ENCODE data around the gene ZNF423. TPM values are rescaled to one million over a fixed set of nuclear protein-coding genes. Genes with fewer than 3 reads are reported as not detected.
A peak's percentile ranks its signal among the peaks of the same experiment; 100 is the strongest.

Gene ZNF423
- total and polyA plus RNA-seq, 9 of the 15 experiments (the other 6 are each of a cell fraction or from before 2014, with no cell fraction given): not detected

DNA sequence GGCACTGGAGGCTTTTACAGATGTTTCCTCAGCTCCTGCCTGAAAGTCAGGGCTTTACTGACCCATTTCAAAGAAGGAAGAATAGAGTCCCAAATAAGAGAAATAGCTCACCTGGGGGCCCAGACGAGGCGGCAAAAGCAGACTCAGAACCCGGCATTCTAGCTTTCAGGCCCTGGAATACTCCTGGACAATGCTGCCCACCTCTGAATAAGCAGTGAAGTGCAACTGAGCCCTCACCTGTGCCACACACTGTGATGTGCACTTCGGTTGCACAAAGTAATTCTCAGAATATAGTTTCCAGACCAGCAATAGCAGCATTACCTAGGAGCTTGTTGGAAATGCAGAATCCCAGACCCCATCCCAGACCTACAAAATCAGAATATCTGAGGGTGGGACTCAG, 54.6 kb downstream of the ZNF423 start:
- no peak for DNase-seq (ENCODE audit: extremely low read depth in 1 of 4, low spot score in 3 of 4)
- Histone ChIP-seq H3K9me1 (ENCODE audit: control insufficient read depth, insufficient read depth, low read length) (no peaks in the 10 kb centered on the region), H3K4me2 (ENCODE audit: insufficient read depth, low read length) (no peak overlapping the region), H3K79me2 (ENCODE audit: control insufficient read depth, insufficient read depth, low read length) (no peaks in the 10 kb centered on the region), H3K36me3 (ENCODE audit: control insufficient read depth, insufficient read depth, low read length) (no peaks in the 10 kb centered on the region), H2AFZ (ENCODE audit: low read depth, low read length) (no peak overlapping the region), H3K27ac (ENCODE audit: extremely low read depth, low read depth, low read length) (no peak overlapping the region), H3K9me3 (replicated peaks; ENCODE audit: control insufficient read depth, insufficient read depth, low read depth, low read length) (no peaks in the 10 kb centered on the region), H3K9ac (ENCODE audit: insufficient read depth in 1 of 2, low read depth in 2 of 2, low read length in 2 of 2) (no peak overlapping the region), H3K4me3 (no peak overlapping the region), H3K4me1 (replicated peaks in 1 of 2; ENCODE audit: control insufficient read depth in 2 of 2, insufficient read depth in 2 of 2, low read length in 2 of 2) (no peaks in the 10 kb centered on the region), H3K27me3 (ENCODE audit: control insufficient read depth in 2 of 2, insufficient read depth in 2 of 2, low read length in 2 of 2) (peaks cover 0 to 10% of the 10 kb centered on the region in 2 experiments; a peak in 2 of 5 replicates), H4K20me1 (replicated peaks; ENCODE audit: control insufficient read depth, insufficient read depth, low read length) (peaks cover 2% of the 10 kb centered on the region; the same call in 1 of the 2 replicates)
- no TSS peak for BruUV-seq (replicated peaks)
- POLR2A ChIA-PET: no interaction called here
- CTCF ChIA-PET (ENCODE audit: low intra/inter-chr PET ratio): no interaction called here
- FAIRE-seq: no peak
- TF ChIP-seq, protein P1, sequence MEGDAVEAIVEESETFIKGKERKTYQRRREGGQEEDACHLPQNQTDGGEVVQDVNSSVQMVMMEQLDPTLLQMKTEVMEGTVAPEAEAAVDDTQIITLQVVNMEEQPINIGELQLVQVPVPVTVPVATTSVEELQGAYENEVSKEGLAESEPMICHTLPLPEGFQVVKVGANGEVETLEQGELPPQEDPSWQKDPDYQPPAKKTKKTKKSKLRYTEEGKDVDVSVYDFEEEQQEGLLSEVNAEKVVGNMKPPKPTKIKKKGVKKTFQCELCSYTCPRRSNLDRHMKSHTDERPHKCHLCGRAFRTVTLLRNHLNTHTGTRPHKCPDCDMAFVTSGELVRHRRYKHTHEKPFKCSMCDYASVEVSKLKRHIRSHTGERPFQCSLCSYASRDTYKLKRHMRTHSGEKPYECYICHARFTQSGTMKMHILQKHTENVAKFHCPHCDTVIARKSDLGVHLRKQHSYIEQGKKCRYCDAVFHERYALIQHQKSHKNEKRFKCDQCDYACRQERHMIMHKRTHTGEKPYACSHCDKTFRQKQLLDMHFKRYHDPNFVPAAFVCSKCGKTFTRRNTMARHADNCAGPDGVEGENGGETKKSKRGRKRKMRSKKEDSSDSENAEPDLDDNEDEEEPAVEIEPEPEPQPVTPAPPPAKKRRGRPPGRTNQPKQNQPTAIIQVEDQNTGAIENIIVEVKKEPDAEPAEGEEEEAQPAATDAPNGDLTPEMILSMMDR (IDR thresholded peaks at IDR 0.05 in 2 of 3, conservative IDR thresholded peaks at IDR 0.05 in 1 of 3; ENCODE audit: insufficient read depth in 2 of 3, low read depth in 1 of 3, low read length in 3 of 3): peak in 2 of 3 experiments; percentile 5 to 15; a peak in 1 of 6 replicates
- TF ChIP-seq BCL6 (CRISPR knock-in tag; IDR thresholded peaks at IDR 0.05): no peak
- intact Hi-C loops (cut with micrococcal nuclease): no loop called here
- no peak for ATAC-seq
- in situ Hi-C loops (cut with MboI): no loop called here
- 2% methylated on average over 4 of the region's 4 CpGs for WGBS (ENCODE audit: insufficient coverage, low coverage, missing lambda C conversion rate)

DNA sequence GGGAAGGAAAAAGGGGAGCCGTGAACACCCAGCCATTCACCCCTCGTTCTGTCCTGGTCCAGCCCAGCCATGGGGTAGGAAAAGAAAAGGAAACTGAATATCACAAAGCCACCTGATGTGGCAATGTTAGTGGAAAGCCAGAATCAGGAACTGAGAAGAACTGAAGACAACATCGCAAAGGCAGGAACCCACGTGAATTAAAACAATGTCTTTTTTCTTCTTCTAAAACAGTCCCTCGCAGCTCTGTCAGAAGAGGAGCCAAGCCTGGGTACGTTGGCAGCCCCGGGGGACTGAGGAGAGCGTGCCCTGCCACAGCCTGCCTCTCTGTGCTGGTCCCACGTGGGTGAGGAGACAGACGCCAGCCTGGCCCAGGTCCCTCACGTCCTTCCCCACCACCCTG, 55.0 kb downstream of the ZNF423 start:
- Histone ChIP-seq H3K36me3 (ENCODE audit: control insufficient read depth, insufficient read depth, low read length) (no peaks in the 10 kb centered on the region), H4K20me1 (replicated peaks; ENCODE audit: control insufficient read depth, insufficient read depth, low read length) (peaks cover 2% of the 10 kb centered on the region; the same call in 1 of the 2 replicates), H3K27ac (ENCODE audit: extremely low read depth, low read depth, low read length) (no peak overlapping the region), H3K27me3 (ENCODE audit: control insufficient read depth in 2 of 2, insufficient read depth in 2 of 2, low read length in 2 of 2) (peaks cover 0 to 7% of the 10 kb centered on the region in 2 experiments; a peak in 1 of 5 replicates), H3K9me3 (replicated peaks; ENCODE audit: control insufficient read depth, insufficient read depth, low read depth, low read length) (no peaks in the 10 kb centered on the region), H3K4me1 (replicated peaks in 1 of 2; ENCODE audit: control insufficient read depth in 2 of 2, insufficient read depth in 2 of 2, low read length in 2 of 2) (no peaks in the 10 kb centered on the region), H3K4me2 (ENCODE audit: insufficient read depth, low read length) (no peak overlapping the region), H3K9me1 (ENCODE audit: control insufficient read depth, insufficient read depth, low read length) (no peaks in the 10 kb centered on the region), H3K79me2 (ENCODE audit: control insufficient read depth, insufficient read depth, low read length) (no peaks in the 10 kb centered on the region), H3K4me3 (no peak overlapping the region), H2AFZ (ENCODE audit: low read depth, low read length) (no peak overlapping the region), H3K9ac (ENCODE audit: insufficient read depth in 1 of 2, low read depth in 2 of 2, low read length in 2 of 2) (no peak overlapping the region)
- no TSS peak for BruUV-seq (replicated peaks)
- DNase-seq (ENCODE audit: extremely low read depth in 1 of 4, low spot score in 3 of 4) (no peak), ATAC-seq (no peak), FAIRE-seq (no peak)
- CTCF ChIA-PET (ENCODE audit: low intra/inter-chr PET ratio): no interaction called here
- in situ Hi-C loops (cut with MboI) (no loop called here), intact Hi-C loops (cut with micrococcal nuclease) (no loop called here)
- POLR2A ChIA-PET: no interaction called here
- WGBS (ENCODE audit: insufficient coverage, low coverage, missing lambda C conversion rate): under 1% methylated on average over 11 of the region's 11 CpGs
- TF ChIP-seq, protein P2, sequence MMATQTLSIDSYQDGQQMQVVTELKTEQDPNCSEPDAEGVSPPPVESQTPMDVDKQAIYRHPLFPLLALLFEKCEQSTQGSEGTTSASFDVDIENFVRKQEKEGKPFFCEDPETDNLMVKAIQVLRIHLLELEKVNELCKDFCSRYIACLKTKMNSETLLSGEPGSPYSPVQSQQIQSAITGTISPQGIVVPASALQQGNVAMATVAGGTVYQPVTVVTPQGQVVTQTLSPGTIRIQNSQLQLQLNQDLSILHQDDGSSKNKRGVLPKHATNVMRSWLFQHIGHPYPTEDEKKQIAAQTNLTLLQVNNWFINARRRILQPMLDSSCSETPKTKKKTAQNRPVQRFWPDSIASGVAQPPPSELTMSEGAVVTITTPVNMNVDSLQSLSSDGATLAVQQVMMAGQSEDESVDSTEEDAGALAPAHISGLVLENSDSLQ (IDR thresholded peaks at IDR 0.05): no peak
- TF ChIP-seq CBX2 (IDR thresholded peaks at IDR 0.05; ENCODE audit: insufficient read depth, low read length, poor library complexity, severe bottlenecking) (no peak), PPARD (CRISPR knock-in tag; IDR thresholded peaks at IDR 0.05) (no peak), KLF13 (tag; IDR thresholded peaks at IDR 0.05; ENCODE audit: borderline replicate concordance, low read depth) (no peak)
